IPS-18c (cell line): ENCODE results near the gene SH3PXD2A.

ENCODE experiments used
- H3K4me3 ChIP-seq: 2 replicates; pipeline ENCODE4 v1.7.0; 2013; ENCODE audit warnings: low read depth, mild to moderate bottlenecking, low read length, moderate library complexity; ENCODE audit not compliant: insufficient read depth
- H3K9me3 ChIP-seq: one replicate; pipeline ENCODE4 v1.6.1; 2013; ENCODE audit warnings: mild to moderate bottlenecking, low read length, moderate library complexity; ENCODE audit not compliant: control insufficient read depth, insufficient read depth

Gene SH3PXD2A

GRCh38 chr10:103622286-103622685 lies 233.1 kb downstream of the SH3PXD2A start:
- no peak overlapping the region for H3K4me3 ChIP-seq

GRCh38 chr10:103621783-103622125 lies 233.6 kb downstream of the SH3PXD2A start:
- Histone ChIP-seq H3K4me3 (no peak overlapping the region), H3K9me3 (no peaks in the 10 kb centered on the region)

More at GRCh38 chr10:103622286-103622685, 233.1 kb downstream of the SH3PXD2A start:
- no peaks in the 10 kb centered on the region for H3K9me3 ChIP-seq

GRCh38 chr10:103620891-103621782 lies 234.2 kb downstream of the SH3PXD2A start:
- H3K4me3 ChIP-seq, result no peak overlapping the region
- no peaks in the 10 kb centered on the region for H3K9me3 ChIP-seq

GRCh38 chr10:103620352-103620740 lies 235.0 kb downstream of the SH3PXD2A start:
- H3K4me3 ChIP-seq, result no peak overlapping the region
- H3K9me3 ChIP-seq, result no peaks in the 10 kb centered on the region

- H3K4me3 ChIP-seq, result no peak overlapping the region
Measured at GRCh38 chr10:103619424-103620351, 235.7 kb downstream of the SH3PXD2A start.

GRCh38 chr10:103618575-103619423 lies 236.6 kb downstream of the SH3PXD2A start:
- no peaks in the 10 kb centered on the region for H3K9me3 ChIP-seq
- no peak overlapping the region for H3K4me3 ChIP-seq

More at GRCh38 chr10:103619424-103620351, 235.7 kb downstream of the SH3PXD2A start:
- H3K9me3 ChIP-seq, result no peaks in the 10 kb centered on the region

- Histone ChIP-seq H3K4me3 (no peak overlapping the region), H3K9me3 (no peaks in the 10 kb centered on the region)
Measured at GRCh38 chr10:103617602-103618385, 237.6 kb downstream of the SH3PXD2A start.

GRCh38 chr10:103616705-103617601 lies 238.4 kb downstream of the SH3PXD2A start:
- Histone ChIP-seq H3K4me3 (no peak overlapping the region), H3K9me3 (no peaks in the 10 kb centered on the region)

- Histone ChIP-seq H3K4me3 (no peak overlapping the region), H3K9me3 (no peaks in the 10 kb centered on the region)
Measured at GRCh38 chr10:103614306-103615158, 240.8 kb downstream of the SH3PXD2A start.

- no peaks in the 10 kb centered on the region for H3K9me3 ChIP-seq
- no peak overlapping the region for H3K4me3 ChIP-seq
Measured at GRCh38 chr10:103613616-103614015, 241.8 kb downstream of the SH3PXD2A start.

- no peak overlapping the region for H3K4me3 ChIP-seq
- H3K9me3 ChIP-seq, result no peaks in the 10 kb centered on the region
Measured at GRCh38 chr10:103612462-103613365, 242.7 kb downstream of the SH3PXD2A start.

GRCh38 chr10:103610921-103611511 lies 244.4 kb downstream of the SH3PXD2A start:
- no peaks in the 10 kb centered on the region for H3K9me3 ChIP-seq
- H3K4me3 ChIP-seq, result no peak overlapping the region

GRCh38 chr10:103610083-103610472 lies 245.3 kb downstream of the SH3PXD2A start:
- Histone ChIP-seq H3K9me3 (no peaks in the 10 kb centered on the region), H3K4me3 (no peak overlapping the region)
